PC-3 (cell line): Measurements from ENCODE around the gene MBD3L2B.
"Not testable (repeated sequence)": the region's sequence is repeated elsewhere in the genome, so short reads cannot be mapped to it uniquely, and the experiment has no call there.

Experiments
- EZH2 ChIP-seq: fragments of 300-600 bp; sonication (generic); IDR thresholded peaks from one replicate; pipeline ENCODE4 v1.6.1; 2017; ENCODE audit warnings: antibody characterized with exemption, mild to moderate bottlenecking, low read length; ENCODE audit not compliant: unreplicated experiment
- TF ChIP-seq, protein P1 (sequence below): fragments of 300-600 bp; sonication (generic); conservative IDR thresholded peaks from 2 replicates; pipeline ENCODE4 v1.5.1; 2017; ENCODE audit warnings: antibody characterized with exemption, low read depth, mild to moderate bottlenecking, low read length

GRCh38 chr19:7055679-7056078 is 34.4 kb upstream of the MBD3L2B start:
- TF ChIP-seq, protein P1, sequence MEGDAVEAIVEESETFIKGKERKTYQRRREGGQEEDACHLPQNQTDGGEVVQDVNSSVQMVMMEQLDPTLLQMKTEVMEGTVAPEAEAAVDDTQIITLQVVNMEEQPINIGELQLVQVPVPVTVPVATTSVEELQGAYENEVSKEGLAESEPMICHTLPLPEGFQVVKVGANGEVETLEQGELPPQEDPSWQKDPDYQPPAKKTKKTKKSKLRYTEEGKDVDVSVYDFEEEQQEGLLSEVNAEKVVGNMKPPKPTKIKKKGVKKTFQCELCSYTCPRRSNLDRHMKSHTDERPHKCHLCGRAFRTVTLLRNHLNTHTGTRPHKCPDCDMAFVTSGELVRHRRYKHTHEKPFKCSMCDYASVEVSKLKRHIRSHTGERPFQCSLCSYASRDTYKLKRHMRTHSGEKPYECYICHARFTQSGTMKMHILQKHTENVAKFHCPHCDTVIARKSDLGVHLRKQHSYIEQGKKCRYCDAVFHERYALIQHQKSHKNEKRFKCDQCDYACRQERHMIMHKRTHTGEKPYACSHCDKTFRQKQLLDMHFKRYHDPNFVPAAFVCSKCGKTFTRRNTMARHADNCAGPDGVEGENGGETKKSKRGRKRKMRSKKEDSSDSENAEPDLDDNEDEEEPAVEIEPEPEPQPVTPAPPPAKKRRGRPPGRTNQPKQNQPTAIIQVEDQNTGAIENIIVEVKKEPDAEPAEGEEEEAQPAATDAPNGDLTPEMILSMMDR = not testable (repeated sequence)
- not testable (repeated sequence) for TF ChIP-seq EZH2
